CD4-positive, alpha-beta T cell treated with Interleukin-17A for 4 hours (primary cell): ENCODE measurements around the gene CLASRP.

ENCODE experiments used
- DNase-seq: peaks from one replicate; pipeline ENCODE4 v3.0.0-alpha.2; 2020; ENCODE audit warnings: mixed read lengths

CLASRP gene

DNA sequence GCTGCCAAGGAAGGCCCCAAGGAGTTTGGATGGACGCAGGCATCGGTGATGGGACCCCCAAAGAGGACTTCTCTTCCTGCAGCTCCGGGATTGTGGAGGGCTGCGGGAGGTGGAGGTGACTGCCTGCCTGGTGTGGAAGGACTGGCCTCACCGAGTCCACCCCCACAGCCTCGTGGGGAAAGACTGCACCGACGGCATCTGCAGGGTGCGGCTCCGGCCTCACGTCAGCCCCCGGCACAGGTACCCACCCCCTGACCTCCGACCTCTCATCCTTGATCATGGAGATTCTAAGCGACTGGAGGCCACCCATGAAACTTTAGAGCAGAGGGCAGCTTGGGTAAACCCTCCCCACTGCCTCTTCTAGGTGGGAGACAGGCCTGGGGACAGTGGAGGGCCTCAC lies 16.9 kb upstream of the CLASRP start:
- DNase-seq, result no peak

DNA sequence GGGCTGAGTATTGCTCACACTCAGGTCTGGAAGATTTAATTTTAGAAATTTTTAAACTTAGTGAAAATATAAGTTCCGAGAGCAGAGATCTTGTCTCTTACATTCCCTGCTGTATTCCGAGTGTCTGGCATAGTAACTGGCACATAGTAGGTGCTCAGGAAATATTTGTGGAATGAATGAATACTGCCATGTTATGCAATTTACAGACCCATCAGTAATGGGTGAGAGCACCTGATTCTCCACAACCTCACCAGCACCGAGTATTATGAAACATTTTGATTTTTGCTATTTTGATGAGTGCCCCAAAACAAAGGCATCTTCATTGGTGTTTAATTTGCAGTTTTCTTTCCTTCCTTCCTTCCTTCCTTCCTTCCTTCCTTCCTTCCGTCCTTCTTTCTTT lies 15.8 kb upstream of the CLASRP start:
- DNase-seq, result no peak

DNA sequence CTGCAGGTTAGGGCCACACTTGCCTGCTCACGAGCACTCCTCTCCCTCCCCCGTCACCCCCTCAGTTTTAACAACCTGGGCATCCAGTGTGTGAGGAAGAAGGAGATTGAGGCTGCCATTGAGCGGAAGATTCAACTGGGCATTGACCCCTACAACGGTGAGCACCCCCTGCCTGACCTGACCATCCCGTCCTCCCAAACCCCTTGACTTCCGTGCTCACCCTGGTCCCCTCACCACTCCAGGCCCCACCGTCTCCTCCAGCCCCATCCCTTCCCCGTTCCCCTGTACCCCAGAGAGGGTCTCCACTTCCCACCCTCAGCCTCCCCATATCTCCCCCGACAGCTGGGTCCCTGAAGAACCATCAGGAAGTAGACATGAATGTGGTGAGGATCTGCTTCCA lies 13.6 kb upstream of the CLASRP start:
- no peak for DNase-seq

GRCh38 chr19:45027371-45027770 lies 11.5 kb upstream of the CLASRP start:
- DNase-seq, result no peak

- DNase-seq, result no peak
Measured at GRCh38 chr19:45030825-45031224, 8.0 kb upstream of the CLASRP start.

GRCh38 chr19:45032421-45032820 lies 6.4 kb upstream of the CLASRP start:
- DNase-seq, result no peak

DNA sequence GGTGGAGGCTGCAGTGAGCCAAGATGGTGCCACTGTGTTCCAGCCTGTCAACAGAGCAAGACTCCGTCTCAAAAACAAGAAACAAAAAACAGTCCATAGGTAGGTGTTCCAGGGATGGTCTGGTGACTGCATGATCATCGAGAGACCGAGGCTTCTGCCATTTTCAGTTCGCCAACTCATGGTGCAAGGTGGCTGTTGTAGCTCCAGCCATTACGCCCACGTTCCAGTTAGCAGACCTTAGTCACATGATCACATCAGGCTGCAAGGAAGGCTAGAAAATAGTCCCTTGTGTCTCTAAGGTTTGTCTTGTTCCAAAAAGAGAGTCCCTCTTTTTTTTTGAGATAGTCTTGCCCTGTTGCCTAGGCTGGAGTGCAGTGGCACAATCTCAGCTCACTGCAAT lies 3.1 kb upstream of the CLASRP start:
- DNase-seq, result no peak

DNA sequence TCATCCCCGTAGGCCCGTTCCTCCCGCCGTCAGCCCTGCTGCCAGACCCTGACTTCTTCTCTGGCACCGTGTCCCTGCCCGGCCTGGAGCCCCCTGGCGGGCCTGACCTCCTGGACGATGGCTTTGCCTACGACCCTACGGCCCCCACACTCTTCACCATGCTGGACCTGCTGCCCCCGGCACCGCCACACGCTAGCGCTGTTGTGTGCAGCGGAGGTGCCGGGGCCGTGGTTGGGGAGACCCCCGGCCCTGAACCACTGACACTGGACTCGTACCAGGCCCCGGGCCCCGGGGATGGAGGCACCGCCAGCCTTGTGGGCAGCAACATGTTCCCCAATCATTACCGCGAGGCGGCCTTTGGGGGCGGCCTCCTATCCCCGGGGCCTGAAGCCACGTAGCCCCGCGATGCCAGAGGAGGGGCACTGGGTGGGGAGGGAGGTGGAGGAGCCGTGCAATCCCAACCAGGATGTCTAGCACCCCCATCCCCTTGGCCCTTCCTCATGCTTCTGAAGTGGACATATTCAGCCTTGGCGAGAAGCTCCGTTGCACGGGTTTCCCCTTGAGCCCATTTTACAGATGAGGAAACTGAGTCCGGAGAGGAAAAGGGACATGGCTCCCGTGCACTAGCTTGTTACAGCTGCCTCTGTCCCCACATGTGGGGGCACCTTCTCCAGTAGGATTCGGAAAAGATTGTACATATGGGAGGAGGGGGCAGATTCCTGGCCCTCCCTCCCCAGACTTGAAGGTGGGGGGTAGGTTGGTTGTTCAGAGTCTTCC lies 1.3 kb upstream of the CLASRP start:
- no peak for DNase-seq

DNA sequence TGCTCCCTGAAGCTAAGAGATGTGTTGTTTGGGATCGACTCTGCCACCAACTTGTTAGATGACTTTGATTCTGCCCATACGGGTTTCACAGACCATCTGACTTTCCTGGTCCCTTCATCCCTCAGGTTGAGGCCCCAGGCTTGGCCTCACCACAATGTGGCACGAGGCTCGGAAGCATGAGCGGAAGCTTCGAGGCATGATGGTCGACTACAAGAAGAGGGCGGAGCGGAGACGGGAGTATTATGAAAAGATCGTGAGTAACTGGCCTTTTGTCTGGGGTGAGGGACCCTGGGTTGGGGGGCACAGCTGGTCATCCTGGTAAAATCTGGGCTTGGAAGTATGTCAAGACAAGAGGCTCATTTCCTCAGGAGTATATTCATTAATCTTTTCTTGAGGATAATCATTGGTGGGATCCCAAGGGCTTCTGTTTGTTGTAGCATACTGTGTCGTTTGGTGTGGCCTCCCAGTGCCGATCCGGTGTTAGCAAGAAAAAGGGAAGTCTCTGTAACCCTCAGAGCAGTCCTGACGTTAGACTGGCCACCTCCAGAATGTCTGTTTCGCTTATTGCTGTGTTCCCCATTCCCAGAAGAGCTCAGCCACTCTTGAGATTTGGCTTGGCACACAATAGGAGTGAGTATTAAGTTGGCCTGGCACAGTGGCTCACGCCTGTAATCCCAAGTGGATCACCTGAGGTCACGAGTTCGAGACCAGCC lies 1.4 kb downstream of the CLASRP start:
- DNase-seq, result no peak

DNA sequence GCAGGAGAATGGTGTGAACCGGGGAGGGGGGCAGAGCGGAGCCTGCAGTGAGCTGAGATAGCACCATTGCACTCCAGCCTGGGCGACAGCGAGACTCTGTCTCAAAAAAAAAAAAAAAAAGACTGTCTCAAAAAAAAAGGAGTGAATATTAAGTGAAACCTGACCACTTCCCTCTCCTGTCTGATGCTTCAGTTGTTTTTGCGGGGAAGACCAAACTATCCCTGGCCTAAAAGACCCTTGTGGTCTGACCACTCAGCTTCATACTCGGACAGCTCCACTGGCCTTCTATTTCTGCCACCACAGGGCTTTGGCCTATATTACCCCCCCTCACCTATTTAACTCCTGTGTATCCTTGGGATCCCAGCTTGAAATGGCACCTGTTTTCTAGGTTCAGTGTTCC lies 2.3 kb downstream of the CLASRP start:
- no peak for DNase-seq

DNA sequence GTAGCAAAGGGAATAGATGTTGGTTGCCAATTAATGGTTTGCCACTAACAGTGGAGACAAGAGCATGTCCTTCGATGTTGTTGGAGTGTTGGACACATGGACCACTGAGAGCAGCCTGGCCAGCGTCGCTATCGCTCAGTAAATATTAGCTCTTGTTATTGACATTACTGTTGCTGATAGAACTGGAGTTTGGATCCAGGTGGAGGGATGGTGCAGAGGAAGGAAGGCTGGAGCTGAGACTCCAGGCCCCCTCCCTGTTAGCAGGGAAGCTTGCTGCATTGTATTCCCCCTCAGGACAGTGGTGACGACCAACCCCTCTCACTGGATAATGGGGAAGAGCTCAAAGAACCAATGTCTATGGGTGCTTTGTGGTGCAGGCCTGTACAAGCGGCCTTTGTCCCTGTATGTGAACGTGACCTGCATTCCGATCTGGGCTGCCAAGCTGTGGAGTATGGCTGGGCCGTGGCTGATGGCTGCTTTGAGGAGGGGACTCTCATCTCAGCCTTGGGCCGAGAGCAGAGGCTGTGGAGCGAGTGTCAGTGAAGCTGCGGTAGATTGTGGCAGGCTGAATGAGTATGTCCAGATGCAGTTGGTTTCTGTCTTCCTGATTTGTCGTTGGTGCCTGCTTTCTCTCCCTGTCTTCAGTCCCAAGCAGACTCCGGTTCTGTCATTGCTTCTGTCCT lies 7.0 kb downstream of the CLASRP start:
- no peak for DNase-seq

DNA sequence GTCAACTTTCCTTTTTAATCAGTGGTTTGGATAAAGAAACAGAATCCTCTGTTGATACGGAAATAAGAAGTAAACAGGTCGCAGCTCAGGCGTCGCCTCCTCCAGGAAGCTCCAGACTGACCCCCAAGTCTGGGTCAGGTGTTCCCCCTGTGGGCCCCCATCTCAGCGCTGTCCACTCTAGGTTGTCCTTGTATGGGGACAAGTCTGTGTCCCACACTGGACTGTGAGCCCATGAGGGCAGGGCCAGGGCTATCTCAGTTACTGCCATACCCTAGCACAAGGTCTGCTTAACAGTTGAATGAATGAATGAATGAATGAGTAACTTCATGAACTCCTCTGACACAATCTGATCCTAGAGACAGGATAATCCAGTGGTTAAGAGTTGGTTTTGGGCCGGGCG lies 7.5 kb downstream of the CLASRP start:
- no peak for DNase-seq

DNA sequence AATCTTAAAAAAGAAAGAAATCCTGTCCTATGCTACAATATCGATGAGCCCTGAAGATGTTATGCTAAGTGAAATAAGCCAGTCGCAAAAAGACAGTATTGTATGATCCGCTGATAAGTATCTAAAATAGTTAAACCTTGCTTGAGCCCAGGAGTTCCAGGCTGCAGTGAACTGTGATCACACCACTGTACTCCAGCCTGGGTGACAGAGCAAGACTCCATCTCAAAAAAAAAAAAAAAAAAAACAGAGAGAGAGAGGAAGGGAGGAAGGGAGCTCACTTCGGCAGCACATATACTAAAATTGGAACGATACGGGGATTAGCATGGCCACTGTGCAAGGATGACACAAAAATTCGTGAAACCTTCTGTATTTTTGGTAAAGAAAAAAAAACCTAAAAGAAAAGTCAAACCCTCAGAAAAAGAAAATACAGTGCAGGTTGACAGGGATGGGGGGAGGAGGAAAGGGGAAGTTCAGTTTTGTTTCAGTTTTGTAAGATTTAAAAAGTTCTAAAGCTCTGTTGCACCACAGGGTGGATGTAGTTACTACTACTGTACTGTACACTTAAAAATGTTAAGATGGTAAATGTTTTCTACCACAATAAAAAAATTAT lies 8.4 kb downstream of the CLASRP start:
- DNase-seq, result no peak

DNA sequence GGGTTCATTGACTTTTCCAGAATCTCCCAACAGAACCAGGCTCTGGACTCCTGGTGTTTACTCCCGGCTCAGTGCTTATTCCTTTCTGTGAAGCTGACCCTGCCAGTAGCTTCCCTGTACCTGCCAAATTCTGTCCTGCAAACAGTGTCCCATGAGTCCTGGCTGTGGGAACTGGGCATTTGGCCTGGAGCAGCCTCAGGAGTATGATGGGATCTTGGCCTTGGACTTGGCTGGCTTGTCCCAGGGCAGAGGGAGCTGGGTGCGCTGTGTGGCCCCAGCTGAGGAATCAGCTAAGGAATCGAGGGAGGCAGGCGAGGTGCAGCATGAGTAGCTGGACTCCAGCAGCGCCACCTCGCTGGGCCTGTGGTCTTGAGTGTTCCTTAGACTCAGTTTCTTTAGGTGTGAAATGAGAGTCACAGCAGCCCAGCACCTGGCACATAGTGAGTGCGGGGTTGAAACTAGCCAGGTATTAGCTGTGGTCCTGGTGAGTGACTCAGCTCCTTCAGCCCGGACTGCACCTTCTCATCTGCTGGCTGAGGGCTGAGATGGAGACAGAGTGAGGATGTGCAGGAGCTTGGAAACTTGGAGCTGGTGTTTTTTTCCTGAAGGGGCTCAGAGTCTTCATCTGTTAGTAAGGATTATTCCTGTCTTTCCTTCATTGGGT lies 10.4 kb downstream of the CLASRP start:
- no peak for DNase-seq

DNA sequence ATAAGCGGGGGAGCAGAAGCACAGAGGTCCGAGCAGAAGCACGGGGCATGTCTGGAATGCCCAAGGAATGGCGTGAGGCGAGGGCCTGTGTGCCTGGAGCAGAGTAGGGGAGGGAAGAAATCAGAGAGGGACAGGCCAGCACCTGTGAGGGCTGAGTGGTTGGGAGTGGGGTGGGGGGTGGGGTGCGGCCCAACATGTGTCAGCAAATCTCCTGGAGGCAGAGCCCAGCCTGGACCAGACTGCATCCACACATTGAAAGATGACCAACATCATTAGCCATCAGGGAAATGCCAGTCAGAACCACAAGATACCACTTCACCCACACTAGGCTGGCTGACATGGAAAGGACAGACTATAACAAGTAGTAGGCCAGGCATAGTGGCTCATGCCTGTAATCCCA lies 11.2 kb downstream of the CLASRP start:
- no peak for DNase-seq

- DNase-seq, result no peak
Measured at GRCh38 chr19:45051929-45052579, 13.2 kb downstream of the CLASRP start.

DNA sequence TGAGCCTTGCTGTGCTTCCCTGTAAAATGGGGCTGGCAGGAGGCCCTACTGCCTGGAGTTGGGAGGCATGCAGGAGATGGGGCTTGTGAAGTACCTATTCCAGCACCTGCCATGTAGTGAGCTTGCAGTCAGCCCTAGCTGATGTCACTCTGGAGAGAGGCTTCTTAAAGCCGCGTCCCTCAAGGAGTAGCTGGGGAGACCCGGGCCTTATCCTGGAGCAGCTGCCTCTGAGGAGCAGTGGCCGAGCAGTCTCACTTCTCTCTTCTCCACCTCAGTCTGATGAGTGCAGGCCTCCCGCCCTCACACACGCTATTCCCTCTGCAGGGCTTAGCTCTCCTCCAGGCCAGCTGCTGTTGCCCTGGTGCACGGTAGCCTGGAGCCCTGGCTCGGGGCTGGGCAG lies 18.0 kb downstream of the CLASRP start:
- no peak for DNase-seq

- no peak for DNase-seq
Measured at GRCh38 chr19:45057444-45057843, 18.6 kb downstream of the CLASRP start.

- no peak for DNase-seq
Measured at GRCh38 chr19:45058622-45059159, 19.8 kb downstream of the CLASRP start.

GRCh38 chr19:45059258-45059965 lies 20.6 kb downstream of the CLASRP start:
- peak; percentile 87 for DNase-seq

DNA sequence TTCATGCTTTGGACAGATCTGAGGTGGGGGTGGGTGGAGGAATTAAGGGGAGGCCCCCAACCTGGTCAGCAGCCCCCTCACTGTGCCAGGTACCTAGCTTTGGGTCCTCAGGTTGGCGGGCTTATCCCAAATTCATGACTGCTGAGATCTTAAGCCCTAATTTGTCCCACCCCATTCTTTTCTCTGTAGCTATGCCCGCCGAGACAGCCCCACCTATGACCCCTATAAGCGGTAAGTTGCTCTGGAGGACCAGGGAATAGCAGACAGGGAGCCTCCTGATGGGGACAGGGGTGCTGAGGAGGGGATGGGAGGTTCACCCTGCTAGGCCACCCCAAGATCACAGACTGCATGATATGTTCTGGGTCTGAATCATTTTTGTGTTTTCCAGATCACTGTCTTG lies 23.1 kb downstream of the CLASRP start:
- DNase-seq, result no peak
